Endothelial cell of umbilical vein (primary cell): ENCODE data around the gene SREK1IP1. TPM values are rescaled to one million over a fixed set of nuclear protein-coding genes. Genes with fewer than 3 reads are reported as not detected.

Experiments
- BruUV-seq: library from RNA; stranded (reverse); fragments of 400-500 nt; replicated peaks from 2 replicates; lab custom pipeline; 2021; lab: Mats Ljungman, UMichigan
- CTCF ChIA-PET: fragments of 300-600, 350-600 bp; sonication (Branson Sonifier 250); formaldehyde crosslinking; loops from one replicate; lab custom pipeline; 2021; ENCODE audit warnings: antibody characterized with exemption, inconsistent platforms; lab: Charles Lee
- POLR2A ChIA-PET: fragments of 300-600, 350-600 bp; sonication (Branson Sonifier 250); formaldehyde crosslinking; loops from one replicate; lab custom pipeline; 2021; ENCODE audit warnings: antibody characterized with exemption, inconsistent platforms; lab: Charles Lee
- DNase-seq: peaks from one replicate; pipeline ENCODE4 v3.0.0-alpha.2; 2011; ENCODE audit warnings: low read depth, low spot score
- FAIRE-seq: peaks from 2 replicates; lab custom pipeline; 2011; peaks lifted over from hg19 to GRCh38; lab: Jason Lieb, UNC
- H2AFZ ChIP-seq: 2 replicates; pipeline ENCODE4 v1.6.0; 2012; ENCODE audit warnings: low read depth, low read length, control low read depth, inconsistent platforms
- H3K27ac ChIP-seq: 2 replicates; pipeline ENCODE4 v1.5.1; 2011; ENCODE audit warnings: low read depth, mild to moderate bottlenecking, control low read depth, low read length, moderate library complexity; ENCODE audit not compliant: insufficient read depth
- H3K27me3 ChIP-seq, 2 experiments: 2 replicates each; pipeline versions ENCODE4 v1.6.0 to v1.6.1; 2011; ENCODE audit warnings: low read length in 2 of 2, mixed read lengths in 1 of 2; ENCODE audit not compliant: control insufficient read depth in 2 of 2, insufficient read depth in 2 of 2
- H3K36me3 ChIP-seq, 2 experiments: 2 replicates in 1 of 2; 3 replicates in 1 of 2; pipeline ENCODE4 v1.5.1; 2011; ENCODE audit warnings: low read length in 2 of 2, mild to moderate bottlenecking in 1 of 2, moderate library complexity in 1 of 2; ENCODE audit not compliant: control insufficient read depth in 2 of 2, insufficient read depth in 2 of 2; ENCODE audit errors: extremely low read depth in 1 of 2
- H3K4me1 ChIP-seq: 3 replicates; pipeline ENCODE4 v1.5.1; 2011; ENCODE audit warnings: mild to moderate bottlenecking, low read length; ENCODE audit not compliant: control insufficient read depth, insufficient read depth; ENCODE audit errors: extremely low read depth
- H3K4me2 ChIP-seq: 2 replicates; pipeline ENCODE4 v1.6.1; 2011; ENCODE audit warnings: low read length, control low read depth, mixed read lengths; ENCODE audit not compliant: insufficient read depth
- H3K4me3 ChIP-seq, 3 experiments: fragments of 200-600 bp in 1 of 3; sonication (generic), shearing (Covaris generic) in 1 of 3; replicated peaks in 1 of 3; 2 replicates each; pipeline ENCODE4 v1.5.1; 2011 to 2016; ENCODE audit warnings: control low read depth in 3 of 3, low read length in 3 of 3, mild to moderate bottlenecking in 2 of 3, inconsistent platforms in 1 of 3, low read depth in 1 of 3, moderate library complexity in 1 of 3; ENCODE audit not compliant: insufficient read depth in 1 of 3
- H3K79me2 ChIP-seq: 2 replicates; pipeline ENCODE4 v1.6.0; 2012; ENCODE audit warnings: low read length, inconsistent platforms; ENCODE audit not compliant: control insufficient read depth, insufficient read depth
- H3K9ac ChIP-seq: replicated peaks from 2 replicates; pipeline ENCODE3; 2011; ENCODE audit warnings: low read length, control low read depth; ENCODE audit not compliant: insufficient read depth; ENCODE audit errors: extremely low read depth
- H3K9me1 ChIP-seq: replicated peaks from 3 replicates; pipeline ENCODE4 v1.6.0; 2011; ENCODE audit warnings: mild to moderate bottlenecking, low read length; ENCODE audit not compliant: control insufficient read depth, insufficient read depth; ENCODE audit errors: extremely low read depth
- H3K9me3 ChIP-seq: replicated peaks from 2 replicates; pipeline ENCODE4 v1.5.1; 2012; ENCODE audit warnings: low read length, inconsistent platforms; ENCODE audit not compliant: control insufficient read depth, insufficient read depth
- H4K20me1 ChIP-seq: replicated peaks from 2 replicates; pipeline ENCODE3; 2011; ENCODE audit warnings: mild to moderate bottlenecking, low read length; ENCODE audit not compliant: control insufficient read depth, insufficient read depth; ENCODE audit errors: extremely low read depth
- CTCF ChIP-seq, 2 donors: IDR thresholded peaks; 1 replicate in 1 of 2; 2 replicates in 1 of 2; pipeline ENCODE4 v1.5.1; 2011; ENCODE audit warnings: low read length in 2 of 2, mild to moderate bottlenecking in 2 of 2, moderate library complexity in 2 of 2, control low read depth in 1 of 2, inconsistent platforms in 1 of 2, low read depth in 1 of 2; ENCODE audit not compliant: insufficient read depth in 1 of 2; ENCODE audit errors: extremely low read depth in 1 of 2
- EZH2 ChIP-seq: IDR thresholded peaks from 2 replicates; pipeline ENCODE4 v1.6.1; 2012; ENCODE audit warnings: borderline replicate concordance, low read depth, mild to moderate bottlenecking, moderate library complexity, low read length, inconsistent platforms; ENCODE audit not compliant: severe bottlenecking
- FOS ChIP-seq: IDR thresholded peaks from 2 replicates; pipeline ENCODE4 v1.6.1; 2011; ENCODE audit warnings: mild to moderate bottlenecking, low read length, moderate library complexity, borderline replicate concordance; ENCODE audit not compliant: insufficient read depth
- GATA2 ChIP-seq: IDR thresholded peaks from 2 replicates; pipeline ENCODE4 v1.7.0; 2011; ENCODE audit warnings: low read depth, mild to moderate bottlenecking, moderate library complexity, mixed read lengths, low read length; ENCODE audit not compliant: insufficient read length, insufficient read depth
- JUN ChIP-seq: IDR thresholded peaks from 2 replicates; pipeline ENCODE4 v1.6.1; 2011; ENCODE audit warnings: borderline replicate concordance, low read depth; ENCODE audit not compliant: insufficient read length, insufficient read depth
- MAX ChIP-seq: IDR thresholded peaks from 2 replicates; pipeline ENCODE4 v1.6.1; 2011; ENCODE audit not compliant: insufficient read depth, insufficient read length
- MYC ChIP-seq: IDR thresholded peaks from one replicate; pipeline ENCODE4 v1.6.1; 2011; ENCODE audit warnings: mild to moderate bottlenecking, low read depth, low read length
- POLR2A ChIP-seq: IDR thresholded peaks from 2 replicates; pipeline ENCODE4 v1.6.1; 2012; ENCODE audit warnings: low read depth, mild to moderate bottlenecking, control low read depth, low read length
- POLR2AphosphoS5 ChIP-seq: IDR thresholded peaks from 2 replicates; pipeline ENCODE4 v1.6.1; 2012; ENCODE audit warnings: low read depth, mild to moderate bottlenecking, control low read depth, low read length, moderate library complexity; ENCODE audit not compliant: insufficient read depth
- dilution Hi-C: fragments of 300-500 bp; cut with MboI; formaldehyde crosslinking; loops from one replicate; pipeline ENCODE4 v1.15.0; 2019; ENCODE audit warnings: low sequenced_read_pairs; ENCODE audit not compliant: extremely low pct_ligation_motif_present
- intact Hi-C: fragments of 100-400 bp; cut with micrococcal nuclease; formaldehyde crosslinking; loops from one replicate; pipeline ENCODE4 v1.10.0; 2022
- polyA plus RNA-seq, 4 experiments: library from polyadenylated mRNA; depleted of rRNA in 3 of 4; stranded (reverse) in 3 of 4; unstranded in 1 of 4; fragments of >200 nt; gene quantifications; 2 replicates each; pipeline versions ENCODE4 v1.2.1 to v1.2.3, GENCODE V29; 2011 to 2012; ENCODE audit warnings: missing spikeins in 1 of 4
- total RNA-seq: library from RNA; stranded (reverse); gene quantifications from 2 replicates; pipeline ENCODE4 v1.2.3, GENCODE V29; 2021

Gene SREK1IP1
- total and polyA plus RNA-seq, 2 donors (not counting 3 experiments of a cell fraction or from before 2014, with no cell fraction given): 6.3 to 17.8 TPM

- Histone ChIP-seq H3K9me3 (no peaks in the 10 kb centered on the region), H3K27me3 (no peaks in the 10 kb centered on the region), H2AFZ (no peak overlapping the region), H3K36me3 (no peaks in the 10 kb centered on the region), H3K27ac (no peak overlapping the region), H3K9ac (no peak overlapping the region), H3K4me3 (no peak overlapping the region), H3K4me1 (no peaks in the 10 kb centered on the region), H4K20me1 (no peaks in the 10 kb centered on the region), H3K4me2 (no peak overlapping the region), H3K9me1 (no peaks in the 10 kb centered on the region), H3K79me2 (no peaks in the 10 kb centered on the region)
- dilution Hi-C loops (no loop called here), intact Hi-C loops (no loop called here)
- CTCF ChIA-PET: no interaction called here
- BruUV-seq: no TSS peak
- TF ChIP-seq POLR2AphosphoS5 (no peak), EZH2 (no peak), MAX (no peak), JUN (no peak), POLR2A (no peak), CTCF (IDR thresholded peaks at IDR 0.05; ENCODE audit: extremely low read depth in 1 of 2, insufficient read depth in 1 of 2, low read depth in 1 of 2, low read length in 2 of 2) (no peak), MYC (no peak), GATA2 (no peak), FOS (no peak)
- no peak for FAIRE-seq
- POLR2A ChIA-PET: no interaction called here
- no peak for DNase-seq
Measured at GRCh38 chr5:64800926-64801325, 32.4 kb upstream of the SREK1IP1 start.
